OCI-LY3 (cell line): Measurements from ENCODE around the gene ZNF831.

ENCODE experiments used
- H2AFZ ChIP-seq: fragments of 200-600, 300-600 bp; shearing (Covaris generic); 2 replicates; pipeline ENCODE4 v1.6.0; 2014; ENCODE audit warnings: antibody characterized with exemption, low read depth, low read length
- H3K27ac ChIP-seq: fragments of 200-600, 300-600 bp; sonication (generic); 2 replicates; pipeline ENCODE4 v1.5.1; 2014; ENCODE audit warnings: mild to moderate bottlenecking, low read length, moderate library complexity, mixed read lengths
- H3K27me3 ChIP-seq: fragments of 200-600, 300-600 bp; sonication (generic); 2 replicates; pipeline ENCODE4 v1.6.1; 2014; ENCODE audit warnings: low read depth, low read length, mixed read lengths
- H3K36me3 ChIP-seq: fragments of 200-600, 300-600 bp; sonication (generic); replicated peaks from 2 replicates; pipeline ENCODE3; 2014; ENCODE audit warnings: low read depth, low read length, mixed read lengths
- H3K4me1 ChIP-seq: fragments of 300-600, 200-600 bp; sonication (generic); 2 replicates; pipeline ENCODE4 v1.6.1; 2014; ENCODE audit warnings: low read length, mixed read lengths
- H3K4me2 ChIP-seq: fragments of 200-600, 300-600 bp; sonication (generic); 2 replicates; pipeline ENCODE4 v1.6.1; 2014; ENCODE audit warnings: low read length, mixed read lengths
- H3K4me3 ChIP-seq: fragments of 300-600, 200-600 bp; sonication (generic); 2 replicates; pipeline ENCODE4 v1.5.1; 2014; ENCODE audit warnings: antibody characterized with exemption, mild to moderate bottlenecking, low read length, moderate library complexity
- H3K79me2 ChIP-seq: fragments of 300-600, 200-600 bp; shearing (Covaris generic); 2 replicates; pipeline ENCODE4 v1.6.1; 2014; ENCODE audit warnings: mild to moderate bottlenecking, low read length, mixed read lengths
- H3K9ac ChIP-seq: fragments of 300-600, 200-600 bp; shearing (Covaris generic); 2 replicates; pipeline ENCODE4 v1.6.0; 2014; ENCODE audit warnings: mild to moderate bottlenecking, low read length, moderate library complexity
- H3K9me3 ChIP-seq: fragments of 200-600, 300-600 bp; shearing (Covaris generic); 2 replicates; pipeline ENCODE4 v1.6.1; 2014; ENCODE audit warnings: low read length, mixed read lengths; ENCODE audit not compliant: insufficient read depth
- H4K20me1 ChIP-seq: fragments of 200-600, 300-600 bp; sonication (generic); 2 replicates; pipeline ENCODE4 v1.6.1; 2016; ENCODE audit warnings: low read length, mixed read lengths; ENCODE audit not compliant: insufficient read depth
- CTCF ChIP-seq: fragments of 200-600, 300-600 bp; sonication (generic); IDR thresholded peaks from 2 replicates; pipeline ENCODE4 v1.5.1; 2014; ENCODE audit warnings: antibody characterized with exemption, low read length, low read depth
- EZH2phosphoT487 ChIP-seq: fragments of 200-600 bp; shearing (Covaris generic); IDR thresholded peaks from 2 replicates; pipeline ENCODE4 v1.6.1; 2018; ENCODE audit warnings: antibody characterized with exemption, mixed run types, low read depth

The ZNF831 gene

GRCh38 chr20:59158673-59159072 lies 4.9 kb upstream of the ZNF831 start:
- H3K9ac ChIP-seq = no peak overlapping the region
- TF ChIP-seq EZH2phosphoT487 (no peak), CTCF (no peak)

GRCh38 chr20:59159091-59159490 lies 4.5 kb upstream of the ZNF831 start:
- Histone ChIP-seq H3K79me2 (no peaks in the 10 kb centered on the region), H3K36me3 (no peaks in the 10 kb centered on the region), H3K9ac (no peak overlapping the region), H4K20me1 (no peaks in the 10 kb centered on the region), H3K4me1 (peaks cover 17% of the 10 kb centered on the region), H3K27ac (no peak overlapping the region), H3K27me3 (peaks cover 41% of the 10 kb centered on the region), H3K4me3 (no peak overlapping the region), H3K4me2 (no peak overlapping the region), H2AFZ (no peak overlapping the region), H3K9me3 (no peaks in the 10 kb centered on the region)
- TF ChIP-seq CTCF (peak; percentile 32), EZH2phosphoT487 (no peak)

More at GRCh38 chr20:59158673-59159072, 4.9 kb upstream of the ZNF831 start:
- Histone ChIP-seq H3K79me2 (no peaks in the 10 kb centered on the region), H3K9me3 (no peaks in the 10 kb centered on the region), H3K27ac (no peak overlapping the region), H3K36me3 (no peaks in the 10 kb centered on the region), H3K4me3 (no peak overlapping the region), H3K4me1 (peaks cover 13% of the 10 kb centered on the region), H2AFZ (no peak overlapping the region), H3K27me3 (peaks cover 45% of the 10 kb centered on the region), H4K20me1 (no peaks in the 10 kb centered on the region), H3K4me2 (no peak overlapping the region)

GRCh38 chr20:59159493-59160376 lies 3.9 kb upstream of the ZNF831 start:
- no peak overlapping the region for H3K4me3 ChIP-seq
- no peak overlapping the region for H3K27ac ChIP-seq
- TF ChIP-seq CTCF (no peak; the same call in 1 of the 2 replicates), EZH2phosphoT487 (no peak)

GRCh38 chr20:59160389-59161115 lies 3.1 kb upstream of the ZNF831 start:
- Histone ChIP-seq H4K20me1 (no peaks in the 10 kb centered on the region), H3K27me3 (peaks cover 29% of the 10 kb centered on the region), H3K36me3 (no peaks in the 10 kb centered on the region), H3K9me3 (no peaks in the 10 kb centered on the region), H3K79me2 (no peaks in the 10 kb centered on the region), H3K4me3 (no peak overlapping the region), H3K9ac (no peak overlapping the region), H3K27ac (no peak overlapping the region), H2AFZ (no peak overlapping the region), H3K4me2 (no peak overlapping the region), H3K4me1 (peaks cover 18% of the 10 kb centered on the region)
- no peak for TF ChIP-seq EZH2phosphoT487

More at GRCh38 chr20:59159493-59160376, 3.9 kb upstream of the ZNF831 start:
- Histone ChIP-seq H4K20me1 (no peaks in the 10 kb centered on the region), H3K4me1 (peaks cover 18% of the 10 kb centered on the region), H3K36me3 (no peaks in the 10 kb centered on the region), H3K27me3 (peaks cover 34% of the 10 kb centered on the region), H2AFZ (no peak overlapping the region), H3K9ac (no peak overlapping the region), H3K4me2 (no peak overlapping the region), H3K9me3 (no peaks in the 10 kb centered on the region), H3K79me2 (no peaks in the 10 kb centered on the region)
